SK-N-SH treated with all-trans-retinoic acid at 6 μM for 48 hours (cell line): ENCODE results near the gene HMGCS2.

ENCODE experiments used
- ARNTL ChIP-seq: fragments of 450-650 bp; formaldehyde crosslinking; IDR thresholded peaks from 2 replicates; pipeline ENCODE4 v1.5.0; 2020; ENCODE audit warnings: low read depth, mild to moderate bottlenecking, moderate library complexity, borderline replicate concordance
- CREB5 ChIP-seq: fragments of 250-450 bp; sonication (Bioruptor Pico); IDR thresholded peaks from 2 replicates; pipeline ENCODE4 v1.5.1; 2020; ENCODE audit warnings: low read depth, mild to moderate bottlenecking, moderate library complexity
- CSDC2 ChIP-seq: fragments of 250-450 bp; sonication (Bioruptor Pico); IDR thresholded peaks from 2 replicates; pipeline ENCODE4 v1.5.0; 2020; ENCODE audit warnings: mild to moderate bottlenecking, moderate library complexity
- PATZ1 ChIP-seq: fragments of 250-450 bp; sonication (Bioruptor Pico); IDR thresholded peaks from 2 replicates; pipeline ENCODE4 v1.8.0; 2020; ENCODE audit warnings: mild to moderate bottlenecking, moderate library complexity, borderline replicate concordance
- PPARA ChIP-seq: fragments of 250-450 bp; sonication (Bioruptor Pico); IDR thresholded peaks from 2 replicates; pipeline ENCODE4 v1.5.0; 2020; ENCODE audit warnings: mild to moderate bottlenecking, borderline replicate concordance
- RARB ChIP-seq: fragments of 250-450 bp; sonication (Bioruptor Pico); IDR thresholded peaks from 2 replicates; pipeline ENCODE4 v1.8.0; 2021; ENCODE audit warnings: mild to moderate bottlenecking, moderate library complexity
- SNAI2 ChIP-seq: fragments of 250-450 bp; sonication (Bioruptor Pico); IDR thresholded peaks from 2 replicates; pipeline ENCODE4 v1.5.0; 2020; ENCODE audit warnings: mild to moderate bottlenecking, moderate library complexity
- ZFP30 ChIP-seq: fragments of 450-650 bp; formaldehyde crosslinking; IDR thresholded peaks from 2 replicates; pipeline ENCODE4 v1.5.0; 2022; ENCODE audit warnings: mild to moderate bottlenecking, moderate library complexity
- ZNF565 ChIP-seq: fragments of 450-650 bp; formaldehyde crosslinking; conservative IDR thresholded peaks from 2 replicates; pipeline ENCODE4 v1.5.0; 2020; ENCODE audit warnings: low read depth, mild to moderate bottlenecking, moderate library complexity

DNA sequence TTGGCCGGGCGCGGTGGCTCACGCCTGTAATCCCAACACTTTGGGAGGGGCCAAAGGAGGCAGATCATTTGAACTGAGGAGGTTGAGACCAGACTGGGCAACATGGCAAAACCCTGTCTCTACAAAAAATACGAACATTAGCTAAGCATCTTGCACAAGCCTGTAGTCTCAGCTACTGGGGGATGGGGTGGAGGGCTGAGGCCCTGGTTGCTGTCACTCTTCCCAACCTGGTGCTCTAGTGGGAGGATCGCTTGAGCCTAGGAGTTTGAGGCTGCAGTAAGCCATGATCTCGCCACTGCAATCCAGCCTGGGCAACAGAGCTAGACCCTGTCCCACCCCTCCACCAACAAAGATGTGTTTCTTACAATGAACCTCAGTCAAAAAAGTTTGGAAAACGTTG lies 54.1 kb downstream of the HMGCS2 start:
- no peak for TF ChIP-seq PPARA (CRISPR knock-in tag)
- no peak for TF ChIP-seq CSDC2 (CRISPR knock-in tag)
- no peak for TF ChIP-seq PATZ1 (CRISPR knock-in tag)
- no peak for TF ChIP-seq RARB (CRISPR knock-in tag)
- no peak for TF ChIP-seq ARNTL (CRISPR knock-in tag)
- TF ChIP-seq CREB5 (CRISPR knock-in tag), result no peak
- no peak for TF ChIP-seq SNAI2 (CRISPR knock-in tag)
- no peak for TF ChIP-seq ZNF565 (CRISPR knock-in tag)
- TF ChIP-seq ZFP30, result no peak
